Fibroblast of villous mesenchyme (primary cell): ENCODE data around the gene MUTYH. TPM values are rescaled to one million over a fixed set of nuclear protein-coding genes. Genes with fewer than 3 reads are reported as not detected.
A peak's percentile ranks its signal among the peaks of the same experiment; 100 is the strongest.

ENCODE experiments used
- DNase-seq: peaks from one replicate; pipeline ENCODE4 v3.0.0-alpha.2; 2010; ENCODE audit warnings: low read depth
- H3K4me3 ChIP-seq: 2 replicates; pipeline ENCODE4 v1.5.1; 2011; ENCODE audit warnings: low read depth, mild to moderate bottlenecking, low read length
- CTCF ChIP-seq: IDR thresholded peaks from 2 replicates; pipeline ENCODE4 v1.5.1; 2012; ENCODE audit warnings: low read depth, mild to moderate bottlenecking, low read length; ENCODE audit not compliant: insufficient read depth
- total RNA-seq: library from RNA; depleted of rRNA; stranded (reverse); fragments of >200 nt; gene quantifications from 2 replicates; pipeline ENCODE4 v1.2.3, GENCODE V29; 2012

Gene MUTYH
- total RNA-seq, 1 donor: 15.1 TPM

DNA sequence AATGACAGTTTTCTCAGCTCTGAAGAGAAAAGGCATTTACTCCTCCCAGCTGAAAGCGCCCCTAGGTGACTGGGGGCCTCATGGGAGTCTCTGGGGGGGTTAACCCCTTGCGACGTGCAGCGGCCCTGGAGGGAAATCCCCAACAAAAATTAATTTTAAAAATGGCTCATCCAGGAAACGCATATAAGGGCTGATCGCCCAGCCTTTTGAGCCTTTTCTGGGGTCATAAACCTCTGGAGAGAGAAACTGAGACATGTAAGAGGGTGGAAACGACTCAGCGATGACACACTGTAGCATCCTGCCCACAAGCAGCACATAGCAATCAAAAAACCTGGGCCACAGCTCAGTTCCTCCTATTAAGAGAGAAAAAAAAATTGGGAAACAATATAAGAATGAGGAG lies 33.9 kb downstream of the MUTYH start:
- TF ChIP-seq CTCF: no peak
- DNase-seq: no peak
- H3K4me3 ChIP-seq: no peak overlapping the region

DNA sequence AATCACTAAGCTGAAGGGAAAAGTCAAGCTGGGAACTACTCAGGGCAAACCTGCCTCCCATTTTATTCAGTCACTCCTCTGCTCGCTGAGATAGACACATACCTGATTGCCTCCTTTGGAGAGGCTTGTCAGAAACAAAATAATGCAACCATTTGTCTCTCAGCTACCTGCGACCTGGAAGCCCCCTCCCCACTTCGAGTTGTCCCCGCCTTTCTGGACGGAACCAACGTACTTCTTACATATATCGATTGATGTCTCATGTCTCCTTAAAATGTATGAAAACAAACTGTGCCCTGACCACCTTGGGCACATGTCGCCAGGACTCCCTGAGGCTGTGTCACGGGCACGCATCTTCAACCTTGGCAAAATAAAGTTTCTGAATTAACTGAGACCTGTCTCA lies 35.0 kb downstream of the MUTYH start:
- no peak for TF ChIP-seq CTCF
- no peak for DNase-seq
- no peak overlapping the region for H3K4me3 ChIP-seq

DNA sequence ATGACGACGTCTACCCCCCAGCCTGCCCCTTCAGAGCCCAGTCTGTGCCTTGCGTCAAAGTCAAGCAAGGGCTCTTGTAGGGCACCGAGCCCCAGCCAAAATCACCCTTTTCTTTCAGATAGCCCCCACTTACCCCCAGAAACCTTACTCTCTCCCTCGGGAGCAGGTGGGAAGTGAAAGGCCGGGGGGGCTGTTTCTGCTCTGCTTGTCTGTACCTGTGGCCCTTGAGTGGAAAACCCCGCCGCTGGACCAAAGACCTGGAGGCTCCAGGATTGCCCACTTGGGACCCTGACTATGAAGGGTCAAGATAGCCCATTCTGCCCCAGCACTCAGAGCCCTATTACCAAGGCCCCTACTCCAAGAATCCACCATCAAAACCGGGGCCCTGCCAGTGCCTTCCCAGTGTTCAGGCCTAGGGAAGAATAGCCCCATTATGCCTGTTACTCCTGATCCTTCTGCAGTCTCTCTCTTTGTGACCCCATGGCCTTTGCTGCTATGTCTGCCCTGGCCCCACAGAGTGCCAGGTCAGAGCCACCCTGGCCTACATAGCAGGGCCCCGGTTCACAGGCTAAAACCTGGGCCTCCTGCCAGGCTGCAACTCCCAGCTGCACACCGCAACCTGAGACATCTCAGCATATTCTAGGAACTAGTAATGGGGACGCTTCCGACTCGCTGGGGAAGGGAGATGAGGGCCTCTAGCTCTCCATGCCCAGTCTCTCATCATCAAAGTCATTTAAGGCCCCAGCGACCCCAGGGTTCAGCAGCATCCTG lies 35.7 kb downstream of the MUTYH start:
- no peak for DNase-seq
- TF ChIP-seq CTCF: no peak
- peak overlapping the region; percentile 82 for H3K4me3 ChIP-seq

DNA sequence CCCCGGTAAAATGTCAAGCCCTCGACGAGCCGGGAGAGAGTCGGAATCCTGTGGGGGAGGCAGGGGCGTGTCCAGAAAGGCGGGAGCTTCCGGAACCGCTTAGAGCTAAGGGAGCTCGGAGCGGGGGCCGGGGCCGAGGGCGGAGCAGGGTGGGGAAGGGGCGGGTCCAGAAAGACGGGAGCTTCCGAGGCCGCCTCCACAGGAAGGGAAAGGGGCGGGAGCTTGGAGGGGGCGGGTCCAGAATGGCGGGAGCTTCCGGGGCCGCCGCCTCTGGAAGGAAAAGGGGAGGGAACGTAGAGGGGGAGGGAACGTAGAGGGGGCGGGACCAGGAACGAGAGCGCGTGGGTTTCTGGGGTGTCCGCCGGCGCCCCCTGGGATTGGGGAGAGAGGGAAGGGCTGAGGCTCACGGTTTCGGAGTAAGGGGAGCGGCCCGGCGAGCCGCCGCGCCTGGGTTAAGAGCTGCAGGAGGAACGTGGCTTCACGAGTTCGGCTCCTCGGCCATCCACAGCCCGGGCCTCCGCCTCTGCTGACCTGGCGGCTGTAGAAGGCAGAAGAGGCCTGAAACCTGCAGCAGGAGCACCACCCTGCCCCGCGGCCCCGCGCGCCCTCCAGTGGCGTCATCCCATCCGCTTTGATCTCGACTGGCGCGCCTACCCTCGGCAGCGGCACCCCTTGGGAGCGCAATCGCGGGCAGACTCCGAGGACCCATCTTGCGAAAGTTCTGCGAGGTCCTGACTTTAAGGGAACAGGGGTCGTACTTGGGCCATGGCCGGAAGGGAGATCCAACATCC lies 36.5 kb downstream of the MUTYH start:
- DNase-seq: peak; percentile 98
- H3K4me3 ChIP-seq: peak overlapping the region; percentile 82
- peak; percentile 62 for TF ChIP-seq CTCF

GRCh38 chr1:45302505-45303150 lies 37.6 kb downstream of the MUTYH start:
- peak overlapping the region; percentile 82 for H3K4me3 ChIP-seq
- no peak for TF ChIP-seq CTCF
- DNase-seq: no peak

- no peak overlapping the region for H3K4me3 ChIP-seq
- no peak for TF ChIP-seq CTCF
- DNase-seq: no peak
Measured at GRCh38 chr1:45300669-45300997, 39.6 kb downstream of the MUTYH start.
